Measurements from ENCODE around the gene B3GNT5.

B3GNT5 gene

GRCh38 chr3:183284570-183284969, 31.5 kb downstream of the B3GNT5 start:
- Histone ChIP-seq H3K79me2 (ENCODE audit: low read length) (no peaks in the 10 kb centered on the region), H3K4me3 (ENCODE audit: low read length) (no peak overlapping the region), H3K9ac (ENCODE audit: low read length) (no peak overlapping the region), H3K9me3 (ENCODE audit: insufficient read depth, low read length) (no peaks in the 10 kb centered on the region), H3K27me3 (ENCODE audit: low read depth, low read length) (no peaks in the 10 kb centered on the region), H3K27ac (ENCODE audit: low read length) (no peak overlapping the region), H3K4me1 (ENCODE audit: low read length) (peaks cover 23% of the 10 kb centered on the region), H2AFZ (ENCODE audit: low read depth, low read length) (no peak overlapping the region), H3K36me3 (replicated peaks; ENCODE audit: low read depth, low read length) (no peaks in the 10 kb centered on the region), H3K4me2 (ENCODE audit: low read length) (0 out of 2 replicates have a peak overlapping the region, but pooled peaks have one; percentile 79), H4K20me1 (ENCODE audit: insufficient read depth, low read length) (no peaks in the 10 kb centered on the region)
- TF ChIP-seq EZH2phosphoT487 (IDR thresholded peaks at IDR 0.05; ENCODE audit: low read depth) (no peak), CTCF (IDR thresholded peaks at IDR 0.05; ENCODE audit: low read depth, low read length) (no peak)

GRCh38 chr3:183285318-183285717, 32.3 kb downstream of the B3GNT5 start:
- H4K20me1 ChIP-seq (ENCODE audit: insufficient read depth, low read length): no peaks in the 10 kb centered on the region
- peaks cover 23% of the 10 kb centered on the region for H3K4me1 ChIP-seq (ENCODE audit: low read length)
- no peaks in the 10 kb centered on the region for H3K27me3 ChIP-seq (ENCODE audit: low read depth, low read length)
- peak overlapping the region; percentile 79 for H3K4me2 ChIP-seq (ENCODE audit: low read length)
- peak overlapping the region; percentile 48 for H3K27ac ChIP-seq (ENCODE audit: low read length)
- TF ChIP-seq EZH2phosphoT487 (IDR thresholded peaks at IDR 0.05; ENCODE audit: low read depth) (no peak), CTCF (IDR thresholded peaks at IDR 0.05; ENCODE audit: low read depth, low read length) (no peak)
- H3K4me3 ChIP-seq (ENCODE audit: low read length): peak overlapping the region; percentile 62
- H2AFZ ChIP-seq (ENCODE audit: low read depth, low read length): peak overlapping the region; percentile 67; the same call in 1 of the 2 replicates
- H3K36me3 ChIP-seq (replicated peaks; ENCODE audit: low read depth, low read length): no peaks in the 10 kb centered on the region
- no peaks in the 10 kb centered on the region for H3K9me3 ChIP-seq (ENCODE audit: insufficient read depth, low read length)
- H3K9ac ChIP-seq (ENCODE audit: low read length): peak overlapping the region; percentile 46
- H3K79me2 ChIP-seq (ENCODE audit: low read length): no peaks in the 10 kb centered on the region

GRCh38 chr3:183285828-183286457, 32.9 kb downstream of the B3GNT5 start:
- no peaks in the 10 kb centered on the region for H3K9me3 ChIP-seq (ENCODE audit: insufficient read depth, low read length)
- no peaks in the 10 kb centered on the region for H3K36me3 ChIP-seq (replicated peaks; ENCODE audit: low read depth, low read length)
- H3K27ac ChIP-seq (ENCODE audit: low read length): peak overlapping the region; percentile 48
- H3K79me2 ChIP-seq (ENCODE audit: low read length): no peaks in the 10 kb centered on the region
- peak overlapping the region; percentile 46 for H3K9ac ChIP-seq (ENCODE audit: low read length)
- peak overlapping the region; percentile 67 for H2AFZ ChIP-seq (ENCODE audit: low read depth, low read length)
- TF ChIP-seq CTCF (IDR thresholded peaks at IDR 0.05; ENCODE audit: low read depth, low read length) (no peak), EZH2phosphoT487 (IDR thresholded peaks at IDR 0.05; ENCODE audit: low read depth) (no peak)
- H3K4me1 ChIP-seq (ENCODE audit: low read length): peaks cover 23% of the 10 kb centered on the region
- peak overlapping the region; percentile 62 for H3K4me3 ChIP-seq (ENCODE audit: low read length)
- no peaks in the 10 kb centered on the region for H3K27me3 ChIP-seq (ENCODE audit: low read depth, low read length)
- peak overlapping the region; percentile 79 for H3K4me2 ChIP-seq (ENCODE audit: low read length)
- no peaks in the 10 kb centered on the region for H4K20me1 ChIP-seq (ENCODE audit: insufficient read depth, low read length)

- Histone ChIP-seq H2AFZ (ENCODE audit: low read depth, low read length) (no peak overlapping the region), H4K20me1 (ENCODE audit: insufficient read depth, low read length) (no peaks in the 10 kb centered on the region), H3K36me3 (replicated peaks; ENCODE audit: low read depth, low read length) (no peaks in the 10 kb centered on the region), H3K27ac (ENCODE audit: low read length) (no peak overlapping the region), H3K4me2 (ENCODE audit: low read length) (no peak overlapping the region), H3K4me1 (ENCODE audit: low read length) (peaks cover 23% of the 10 kb centered on the region), H3K4me3 (ENCODE audit: low read length) (no peak overlapping the region), H3K9ac (ENCODE audit: low read length) (no peak overlapping the region), H3K27me3 (ENCODE audit: low read depth, low read length) (no peaks in the 10 kb centered on the region), H3K9me3 (ENCODE audit: insufficient read depth, low read length) (no peaks in the 10 kb centered on the region), H3K79me2 (ENCODE audit: low read length) (no peaks in the 10 kb centered on the region)
- TF ChIP-seq EZH2phosphoT487 (IDR thresholded peaks at IDR 0.05; ENCODE audit: low read depth) (no peak), CTCF (IDR thresholded peaks at IDR 0.05; ENCODE audit: low read depth, low read length) (no peak)
Observed at GRCh38 chr3:183287301-183287971, 34.4 kb downstream of the B3GNT5 start.

All from OCI-LY3 (cell line).